Muscle of leg (tissue), 11 donors: ENCODE measurements around the gene POMGNT2. TPM values are rescaled to one million over a fixed set of nuclear protein-coding genes. Genes with fewer than 3 reads are reported as not detected.

Experiments used
- DNase-seq: peaks from one replicate; pipeline ENCODE4 v3.0.0; 2013
- H3K27ac ChIP-seq: one replicate; pipeline ENCODE4 v1.5.1; 2013; ENCODE audit warnings: mild to moderate bottlenecking, low read length, control low read depth
- H3K27me3 ChIP-seq: one replicate; pipeline ENCODE4 v1.6.1; 2013; ENCODE audit warnings: low read length; ENCODE audit not compliant: control insufficient read depth, insufficient read depth
- H3K36me3 ChIP-seq: one replicate; pipeline ENCODE4 v1.6.1; 2013; ENCODE audit warnings: low read length; ENCODE audit not compliant: control insufficient read depth, insufficient read depth
- H3K4me1 ChIP-seq: one replicate; pipeline ENCODE4 v1.6.1; 2013; ENCODE audit warnings: low read length; ENCODE audit not compliant: control insufficient read depth, insufficient read depth
- H3K4me3 ChIP-seq: one replicate; pipeline ENCODE4 v1.5.1; 2013; ENCODE audit warnings: low read length, control low read depth
- H3K9me3 ChIP-seq: replicated peaks from 2 replicates; pipeline ENCODE4 v1.6.1; 2013; ENCODE audit warnings: low read depth, low read length; ENCODE audit not compliant: control insufficient read depth
- WGBS: methylation state at CpG from one replicate; pipeline ENCODE4 v1.1.5; 2013; ENCODE audit warnings: missing lambda C conversion rate; ENCODE audit not compliant: insufficient coverage; 5-methylcytosine and 5-hydroxymethylcytosine counted together
- polyA plus RNA-seq, 8 donors: library from polyadenylated mRNA; unstranded; fragments of 120-200 nt; gene quantifications; one replicate each; pipeline versions ENCODE4 v1.2.1 to v1.2.3, GENCODE V29; 2013; ENCODE audit warnings: inconsistent platforms in 1 of 8, low replicate concordance in 1 of 8; ENCODE audit not compliant: insufficient read length in 8 of 8, insufficient read depth in 1 of 8
- total RNA-seq: library from RNA; stranded (reverse); fragments of 120-200 nt; gene quantifications from one replicate; pipeline ENCODE4 v1.2.4, GENCODE V29; 2013

POMGNT2 gene
- total and polyA plus RNA-seq, 9 donors: 16.6 to 27.7 (median 23.7) TPM

GRCh38 chr3:43104660-43105595 lies 951 bp downstream of the POMGNT2 start:
- no peak overlapping the region for H3K27ac ChIP-seq
- 64% methylated on average over 9 of the region's 33 CpGs for WGBS

GRCh38 chr3:43104039-43104438 lies 1.8 kb downstream of the POMGNT2 start:
- H3K4me3 ChIP-seq: no peak overlapping the region
- DNase-seq: no peak

More at GRCh38 chr3:43104660-43105595, 951 bp downstream of the POMGNT2 start:
- Histone ChIP-seq H3K36me3 (peaks cover 3% of the 10 kb centered on the region), H3K27me3 (no peaks in the 10 kb centered on the region), H3K9me3 (no peaks in the 10 kb centered on the region), H3K4me1 (peaks cover 31% of the 10 kb centered on the region), H3K4me3 (peak overlapping the region; percentile 88)
- DNase-seq: peak; percentile 24

GRCh38 chr3:43102773-43103480 lies 3.0 kb downstream of the POMGNT2 start:
- H3K4me3 ChIP-seq: no peak overlapping the region
- no peaks in the 10 kb centered on the region for H3K27me3 ChIP-seq
- peak overlapping the region; percentile 57 for H3K27ac ChIP-seq
- peaks cover 31% of the 10 kb centered on the region for H3K4me1 ChIP-seq
- WGBS: 67% methylated on average over 1 of the region's 2 CpGs
- H3K9me3 ChIP-seq: no peaks in the 10 kb centered on the region
- H3K36me3 ChIP-seq: peaks cover 3% of the 10 kb centered on the region
- peak; percentile 50 for DNase-seq

More at GRCh38 chr3:43104039-43104438, 1.8 kb downstream of the POMGNT2 start:
- no peaks in the 10 kb centered on the region for H3K27me3 ChIP-seq
- H3K4me1 ChIP-seq: peaks cover 31% of the 10 kb centered on the region
- H3K27ac ChIP-seq: no peak overlapping the region
- no CpG with 5 or more reads among the region's 3 CpGs for WGBS
- peaks cover 3% of the 10 kb centered on the region for H3K36me3 ChIP-seq
- no peaks in the 10 kb centered on the region for H3K9me3 ChIP-seq

GRCh38 chr3:43098761-43099160 lies 7.1 kb downstream of the POMGNT2 start:
- no peaks in the 10 kb centered on the region for H3K9me3 ChIP-seq
- H3K4me1 ChIP-seq: peaks cover 48% of the 10 kb centered on the region
- 85% methylated on average over 7 of the region's 8 CpGs for WGBS
- H3K27me3 ChIP-seq: no peaks in the 10 kb centered on the region
- no peak overlapping the region for H3K4me3 ChIP-seq
- DNase-seq: no peak
- H3K36me3 ChIP-seq: peaks cover 3% of the 10 kb centered on the region
- no peak overlapping the region for H3K27ac ChIP-seq

- Histone ChIP-seq H3K36me3 (peaks cover 3% of the 10 kb centered on the region), H3K4me1 (peaks cover 50% of the 10 kb centered on the region), H3K9me3 (no peaks in the 10 kb centered on the region), H3K4me3 (no peak overlapping the region), H3K27me3 (no peaks in the 10 kb centered on the region), H3K27ac (no peak overlapping the region)
- whole genome bisulfite sequencing: 61% methylated on average over 4 of the region's 5 CpGs
- DNase-seq: no peak
These were observed 8.3 kb downstream of the POMGNT2 start for GRCh38 chr3:43097400-43098080.

- Histone ChIP-seq H3K27ac (peak overlapping the region; percentile 13), H3K4me3 (no peak overlapping the region), H3K36me3 (peaks cover 3% of the 10 kb centered on the region), H3K4me1 (peaks cover 42% of the 10 kb centered on the region), H3K27me3 (no peaks in the 10 kb centered on the region), H3K9me3 (no peaks in the 10 kb centered on the region)
- 63% methylated on average over 2 of the region's 3 CpGs for WGBS
- peak; percentile 22 for DNase-seq
These were observed 9.1 kb downstream of the POMGNT2 start for GRCh38 chr3:43096761-43097160.

- Histone ChIP-seq H3K9me3 (no peaks in the 10 kb centered on the region), H3K27me3 (no peaks in the 10 kb centered on the region), H3K4me1 (peaks cover 41% of the 10 kb centered on the region), H3K27ac (peak overlapping the region; percentile 76), H3K36me3 (no peaks in the 10 kb centered on the region), H3K4me3 (no peak overlapping the region)
- DNase-seq: peak; percentile 64
- 73% methylated on average over 2 of the region's 5 CpGs for WGBS
These were observed 10.5 kb downstream of the POMGNT2 start for GRCh38 chr3:43095370-43095769.

- WGBS: 61% methylated on average over 4 of the region's 4 CpGs
- Histone ChIP-seq H3K27me3 (no peaks in the 10 kb centered on the region), H3K9me3 (no peaks in the 10 kb centered on the region), H3K36me3 (no peaks in the 10 kb centered on the region), H3K4me1 (peaks cover 41% of the 10 kb centered on the region), H3K27ac (peak overlapping the region; percentile 76), H3K4me3 (no peak overlapping the region)
- peak; percentile 38 for DNase-seq
These were observed 11.0 kb downstream of the POMGNT2 start for GRCh38 chr3:43094851-43095250.

GRCh38 chr3:43094381-43094780 lies 11.5 kb downstream of the POMGNT2 start:
- no peaks in the 10 kb centered on the region for H3K9me3 ChIP-seq
- peaks cover 41% of the 10 kb centered on the region for H3K4me1 ChIP-seq
- 36% methylated on average over 1 of the region's 2 CpGs for WGBS
- peak overlapping the region; percentile 76 for H3K27ac ChIP-seq
- no peaks in the 10 kb centered on the region for H3K27me3 ChIP-seq
- no peaks in the 10 kb centered on the region for H3K36me3 ChIP-seq
- peak; percentile 43 for DNase-seq
- H3K4me3 ChIP-seq: no peak overlapping the region

GRCh38 chr3:43093974-43094373 lies 11.9 kb downstream of the POMGNT2 start:
- peaks cover 41% of the 10 kb centered on the region for H3K4me1 ChIP-seq
- peak overlapping the region; percentile 53 for H3K27ac ChIP-seq
- no peak for DNase-seq
- no peaks in the 10 kb centered on the region for H3K27me3 ChIP-seq
- H3K36me3 ChIP-seq: peaks cover 3% of the 10 kb centered on the region
- no CpG with 5 or more reads among the region's 2 CpGs for WGBS
- no peak overlapping the region for H3K4me3 ChIP-seq
- no peaks in the 10 kb centered on the region for H3K9me3 ChIP-seq
